Parathyroid adenoma (tissue), 2 donors: ENCODE measurements around the gene DZIP1.

Experiments used
- H2AFZ ChIP-seq: fragments of 300-600 bp; sonication (generic); one replicate; pipeline ENCODE4 v1.7.0; 2017; ENCODE audit warnings: antibody characterized with exemption, mild to moderate bottlenecking
- H3K27ac ChIP-seq: fragments of 300-600 bp; sonication (generic); one replicate; pipeline ENCODE4 v1.7.0; 2017
- H3K27me3 ChIP-seq: fragments of 300-600 bp; sonication (generic); one replicate; pipeline ENCODE4 v1.7.0; 2017; ENCODE audit warnings: low read length; ENCODE audit not compliant: control insufficient read depth, insufficient read depth
- H3K36me3 ChIP-seq: fragments of 300-600 bp; sonication (generic); one replicate; pipeline ENCODE4 v1.7.0; 2017; ENCODE audit warnings: low read length; ENCODE audit not compliant: control insufficient read depth, insufficient read depth
- H3K4me1 ChIP-seq: fragments of 300-600 bp; sonication (generic); one replicate; pipeline ENCODE4 v1.7.0; 2017; ENCODE audit warnings: control low read depth
- H3K4me2 ChIP-seq: fragments of 300-600 bp; sonication (generic); one replicate; pipeline ENCODE4 v1.7.0; 2017; ENCODE audit warnings: low read length
- H3K4me3 ChIP-seq: fragments of 300-600 bp; sonication (generic); one replicate; pipeline ENCODE4 v1.7.0; 2017; ENCODE audit warnings: low read depth, low read length
- H3K79me2 ChIP-seq: fragments of 300-600 bp; sonication (generic); one replicate; pipeline ENCODE4 v1.7.0; 2017; ENCODE audit warnings: control low read depth
- H3K9ac ChIP-seq: fragments of 300-600 bp; sonication (generic); one replicate; pipeline ENCODE4 v1.7.0; 2017; ENCODE audit warnings: mild to moderate bottlenecking
- H3K9me3 ChIP-seq: fragments of 300-600 bp; sonication (generic); one replicate; pipeline ENCODE4 v1.7.0; 2017; ENCODE audit warnings: low read length; ENCODE audit not compliant: control insufficient read depth
- TF ChIP-seq, protein P1 (sequence below): fragments of 300-600 bp; sonication (generic); IDR thresholded peaks from one replicate; pipeline ENCODE4 v1.7.0; 2017; ENCODE audit warnings: antibody characterized with exemption, mild to moderate bottlenecking
- donor health status: primary hyperparathyroidism.

DZIP1 gene

GRCh38 chr13:95643936-95644598 lies 439 bp downstream of the DZIP1 start:
- H3K36me3 ChIP-seq: no peaks in the 10 kb centered on the region
- no peaks in the 10 kb centered on the region for H3K4me1 ChIP-seq
- TF ChIP-seq, protein P1, sequence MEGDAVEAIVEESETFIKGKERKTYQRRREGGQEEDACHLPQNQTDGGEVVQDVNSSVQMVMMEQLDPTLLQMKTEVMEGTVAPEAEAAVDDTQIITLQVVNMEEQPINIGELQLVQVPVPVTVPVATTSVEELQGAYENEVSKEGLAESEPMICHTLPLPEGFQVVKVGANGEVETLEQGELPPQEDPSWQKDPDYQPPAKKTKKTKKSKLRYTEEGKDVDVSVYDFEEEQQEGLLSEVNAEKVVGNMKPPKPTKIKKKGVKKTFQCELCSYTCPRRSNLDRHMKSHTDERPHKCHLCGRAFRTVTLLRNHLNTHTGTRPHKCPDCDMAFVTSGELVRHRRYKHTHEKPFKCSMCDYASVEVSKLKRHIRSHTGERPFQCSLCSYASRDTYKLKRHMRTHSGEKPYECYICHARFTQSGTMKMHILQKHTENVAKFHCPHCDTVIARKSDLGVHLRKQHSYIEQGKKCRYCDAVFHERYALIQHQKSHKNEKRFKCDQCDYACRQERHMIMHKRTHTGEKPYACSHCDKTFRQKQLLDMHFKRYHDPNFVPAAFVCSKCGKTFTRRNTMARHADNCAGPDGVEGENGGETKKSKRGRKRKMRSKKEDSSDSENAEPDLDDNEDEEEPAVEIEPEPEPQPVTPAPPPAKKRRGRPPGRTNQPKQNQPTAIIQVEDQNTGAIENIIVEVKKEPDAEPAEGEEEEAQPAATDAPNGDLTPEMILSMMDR: no peak
- H3K4me3 ChIP-seq: peak overlapping the region; percentile 8
- H3K27me3 ChIP-seq: no peaks in the 10 kb centered on the region
- no peaks in the 10 kb centered on the region for H3K79me2 ChIP-seq
- peak overlapping the region; percentile 32 for H3K27ac ChIP-seq
- H3K4me2 ChIP-seq: peak overlapping the region; percentile 74
- no peak overlapping the region for H3K9ac ChIP-seq
- H3K9me3 ChIP-seq: no peaks in the 10 kb centered on the region
- H2AFZ ChIP-seq: peak overlapping the region; percentile 78

DNA sequence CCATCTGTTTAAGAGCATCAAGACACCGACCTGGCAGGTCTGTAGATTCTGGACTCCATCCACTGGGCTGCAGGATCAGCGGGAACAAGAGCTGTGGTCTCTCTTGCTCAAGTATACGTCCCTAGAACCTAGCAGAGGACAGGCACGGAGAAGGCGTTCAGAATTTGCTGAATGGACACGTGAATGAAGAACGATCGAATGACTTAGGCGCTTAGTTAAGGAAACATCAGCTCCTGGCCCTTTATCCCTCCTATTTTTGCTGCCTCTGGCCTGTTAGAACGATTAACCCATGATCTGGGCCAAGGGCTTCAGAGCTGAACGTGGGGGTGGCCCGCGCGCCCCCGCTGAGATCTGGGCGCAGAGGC lies 953 bp downstream of the DZIP1 start:
- TF ChIP-seq, protein P1: no peak
- H3K9ac ChIP-seq: no peak overlapping the region
- H3K4me2 ChIP-seq: peak overlapping the region; percentile 74
- peak overlapping the region; percentile 32 for H3K27ac ChIP-seq
- no peaks in the 10 kb centered on the region for H3K4me1 ChIP-seq
- H3K27me3 ChIP-seq: no peaks in the 10 kb centered on the region
- no peaks in the 10 kb centered on the region for H3K9me3 ChIP-seq
- H2AFZ ChIP-seq: peak overlapping the region; percentile 78
- no peaks in the 10 kb centered on the region for H3K36me3 ChIP-seq
- H3K79me2 ChIP-seq: no peaks in the 10 kb centered on the region
- H3K4me3 ChIP-seq: peak overlapping the region; percentile 8

GRCh38 chr13:95642999-95643398 lies 1.5 kb downstream of the DZIP1 start:
- TF ChIP-seq, protein P1: no peak
- H3K36me3 ChIP-seq: no peaks in the 10 kb centered on the region
- H3K79me2 ChIP-seq: no peaks in the 10 kb centered on the region
- H3K27ac ChIP-seq: no peak overlapping the region
- H3K4me3 ChIP-seq: no peak overlapping the region
- no peaks in the 10 kb centered on the region for H3K27me3 ChIP-seq
- H3K9me3 ChIP-seq: no peaks in the 10 kb centered on the region
- H2AFZ ChIP-seq: no peak overlapping the region
- no peak overlapping the region for H3K9ac ChIP-seq
- no peaks in the 10 kb centered on the region for H3K4me1 ChIP-seq
- no peak overlapping the region for H3K4me2 ChIP-seq

DNA sequence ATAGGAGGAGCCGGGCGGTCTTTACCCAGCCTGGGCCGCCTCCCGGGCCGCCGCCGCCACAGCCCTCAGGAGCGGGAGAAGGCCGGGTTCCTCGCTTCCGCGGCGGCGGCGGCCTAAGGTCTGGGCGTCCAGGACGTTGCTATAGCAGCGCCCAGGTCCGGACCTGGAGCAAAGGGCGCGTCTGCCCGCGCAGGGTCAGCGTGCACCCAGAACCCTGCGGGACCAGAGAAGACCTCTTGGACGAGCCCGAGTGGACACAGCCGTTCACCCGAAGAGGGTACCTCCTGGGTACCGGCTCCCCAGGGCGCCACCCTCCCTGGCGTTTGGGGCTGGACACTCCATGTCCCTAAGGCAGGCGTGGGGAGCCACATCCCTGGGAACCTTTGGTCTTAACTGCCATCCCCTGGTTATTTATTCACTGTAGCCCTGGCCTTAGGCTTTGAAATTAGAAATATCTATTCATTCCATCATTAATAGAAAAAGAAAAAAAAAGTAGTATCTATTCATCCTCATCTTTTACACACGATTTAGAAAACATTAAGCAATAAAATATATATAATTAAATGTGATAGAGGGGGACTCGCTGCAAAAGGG lies 2.4 kb downstream of the DZIP1 start:
- Histone ChIP-seq H3K9me3 (no peaks in the 10 kb centered on the region), H3K9ac (no peak overlapping the region), H3K4me1 (no peaks in the 10 kb centered on the region), H3K27ac (no peak overlapping the region), H3K4me3 (no peak overlapping the region), H3K36me3 (no peaks in the 10 kb centered on the region), H2AFZ (peak overlapping the region; percentile 8), H3K27me3 (no peaks in the 10 kb centered on the region), H3K4me2 (peak overlapping the region; percentile 72), H3K79me2 (no peaks in the 10 kb centered on the region)
- TF ChIP-seq, protein P1: no peak
